22Rv1 (cell line): ENCODE results near the gene P2RX2.
A peak's percentile ranks its signal among the peaks of the same experiment; 100 is the strongest.

Experiments used
- H3K27ac ChIP-seq: fragments of 450-650 bp; 2 replicates; pipeline ENCODE4 v1.5.1; 2017
- CTCF ChIP-seq: fragments of 450-650 bp; IDR thresholded peaks from 2 replicates; pipeline ENCODE4 v1.5.1; 2017; ENCODE audit warnings: mild to moderate bottlenecking
- ZFX ChIP-seq: fragments of 450-650 bp; IDR thresholded peaks from 2 replicates; pipeline ENCODE4 v1.6.1; 2017; ENCODE audit warnings: antibody characterized with exemption, borderline replicate concordance

Gene P2RX2

GRCh38 chr12:132583736-132584135 is 34.8 kb upstream of the P2RX2 start:
- peak overlapping the region; percentile 23; the same call in 1 of the 2 replicates for H3K27ac ChIP-seq
- no peak for TF ChIP-seq ZFX
- no peak for TF ChIP-seq CTCF

GRCh38 chr12:132584429-132584828 is 34.1 kb upstream of the P2RX2 start:
- TF ChIP-seq ZFX (no peak), CTCF (no peak)
- H3K27ac ChIP-seq, result peak overlapping the region; percentile 23; the same call in 1 of the 2 replicates

- no peak overlapping the region for H3K27ac ChIP-seq
- TF ChIP-seq CTCF (no peak), ZFX (no peak)
Measured at GRCh38 chr12:132585177-132585576, 33.4 kb upstream of the P2RX2 start.

GRCh38 chr12:132586929-132587328 is 31.6 kb upstream of the P2RX2 start:
- no peak overlapping the region for H3K27ac ChIP-seq
- TF ChIP-seq CTCF (no peak), ZFX (no peak)

DNA sequence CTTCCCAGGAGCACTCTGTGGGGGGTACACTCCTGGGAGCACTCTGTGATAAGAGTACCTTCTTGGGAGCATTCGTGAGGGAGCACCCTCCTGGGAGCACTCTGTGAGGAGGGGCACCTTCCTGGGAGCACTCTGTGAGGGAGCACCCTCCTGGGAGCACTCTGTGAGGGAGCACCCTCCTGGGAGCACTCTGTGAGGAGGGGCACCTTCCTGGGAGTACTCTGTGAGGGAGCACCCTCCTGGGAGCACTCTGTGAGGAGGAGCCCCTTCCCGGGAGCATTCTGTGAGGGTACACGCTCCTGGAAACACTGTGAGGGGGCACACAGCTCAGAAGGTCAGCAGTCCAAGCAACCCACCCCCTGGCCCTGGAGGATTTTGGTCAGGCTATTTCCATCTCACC is 30.8 kb upstream of the P2RX2 start:
- TF ChIP-seq CTCF (no peak), ZFX (no peak)
- H3K27ac ChIP-seq, result no peak overlapping the region

DNA sequence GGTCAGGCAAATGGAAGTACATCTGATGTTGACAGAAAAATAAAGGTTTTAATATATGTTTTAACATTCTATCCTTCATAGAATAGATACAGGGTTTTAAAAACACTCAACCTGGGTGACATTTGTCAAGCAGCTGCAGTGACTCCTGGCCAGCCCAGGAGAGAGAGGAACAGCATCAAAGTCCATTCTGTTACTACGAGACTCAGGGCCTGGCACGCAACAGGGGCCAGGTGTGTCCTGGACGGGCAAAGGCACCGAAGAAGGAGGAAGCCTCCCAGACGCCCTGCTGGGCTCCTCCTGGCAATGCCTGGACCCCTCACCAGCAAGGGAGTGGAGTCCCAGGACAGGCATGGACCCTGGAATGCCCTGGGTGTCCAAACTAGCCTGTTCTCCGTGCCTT is 30.3 kb upstream of the P2RX2 start:
- TF ChIP-seq ZFX (no peak), CTCF (no peak)
- H3K27ac ChIP-seq, result no peak overlapping the region

DNA sequence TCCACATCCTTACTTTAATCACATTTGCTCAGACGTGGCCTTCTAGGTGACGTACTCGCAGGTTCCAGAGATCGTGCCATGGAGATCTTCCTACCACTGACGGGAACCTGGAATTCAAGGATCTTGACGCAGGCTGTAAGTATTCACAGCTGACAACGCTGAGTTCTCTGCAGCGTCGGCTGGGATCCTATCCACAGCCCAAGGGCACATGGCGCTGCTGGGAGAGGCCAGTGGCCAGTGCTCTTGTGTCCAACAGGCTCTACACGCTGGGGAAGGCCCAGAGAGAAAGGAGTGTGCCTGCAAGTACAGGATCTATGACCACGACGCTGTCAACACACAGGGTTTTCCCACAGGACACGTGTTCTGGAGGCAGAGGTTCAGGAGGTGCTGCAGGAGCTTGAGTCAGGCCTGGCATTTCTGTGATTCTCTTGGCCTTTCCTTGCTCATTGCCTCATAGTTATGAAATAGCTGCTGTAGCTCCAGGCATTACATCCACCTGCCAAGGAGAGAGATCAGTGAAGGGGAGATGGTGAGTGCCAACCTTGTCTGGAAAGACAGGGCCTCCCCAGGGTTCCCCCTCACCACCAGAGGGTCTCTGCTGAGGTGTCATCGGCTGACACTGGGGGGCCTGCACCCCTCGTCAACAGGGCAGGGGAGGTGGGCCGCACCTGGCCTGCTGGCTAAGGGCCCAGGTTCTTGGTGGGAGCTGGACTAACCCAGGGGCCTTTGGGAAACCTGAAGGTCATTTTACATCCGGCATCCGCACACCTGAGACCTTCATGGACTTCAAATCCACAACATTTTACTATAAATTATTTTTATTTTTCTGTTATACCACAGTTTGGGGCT is 29.5 kb upstream of the P2RX2 start:
- TF ChIP-seq ZFX, result no peak
- TF ChIP-seq CTCF, result no peak
- no peak overlapping the region for H3K27ac ChIP-seq
